ENCODE results near the gene OSBPL9.

OSBPL9 gene

GRCh38 chr1:51716746-51717145, 99.9 kb downstream of the OSBPL9 start:
- DNase-seq (ENCODE audit: low read depth), result no peak
- TF ChIP-seq CTCF (IDR thresholded peaks at IDR 0.05; ENCODE audit: control insufficient read depth, insufficient read depth, low read depth, low read length, missing control alignments), result no peak
- no peak overlapping the region for H3K4me3 ChIP-seq (ENCODE audit: control insufficient read depth, low read depth, low read length)

- no peak for DNase-seq (ENCODE audit: low read depth)
- no peak overlapping the region for H3K4me3 ChIP-seq (ENCODE audit: control insufficient read depth, low read depth, low read length)
- TF ChIP-seq CTCF (IDR thresholded peaks at IDR 0.05; ENCODE audit: control insufficient read depth, insufficient read depth, low read depth, low read length, missing control alignments), result no peak
Measured at GRCh38 chr1:51717842-51718241, 101.0 kb downstream of the OSBPL9 start.

GRCh38 chr1:51719146-51719545, 102.3 kb downstream of the OSBPL9 start:
- H3K4me3 ChIP-seq (ENCODE audit: control insufficient read depth, low read depth, low read length), result no peak overlapping the region
- no peak for TF ChIP-seq CTCF (IDR thresholded peaks at IDR 0.05; ENCODE audit: control insufficient read depth, insufficient read depth, low read depth, low read length, missing control alignments)
- DNase-seq (ENCODE audit: low read depth), result no peak

GRCh38 chr1:51724797-51725196, 107.9 kb downstream of the OSBPL9 start:
- TF ChIP-seq CTCF (IDR thresholded peaks at IDR 0.05; ENCODE audit: control insufficient read depth, insufficient read depth, low read depth, low read length, missing control alignments), result no peak
- DNase-seq (ENCODE audit: low read depth), result no peak
- no peak overlapping the region for H3K4me3 ChIP-seq (ENCODE audit: control insufficient read depth, low read depth, low read length)

GRCh38 chr1:51726051-51726450, 109.2 kb downstream of the OSBPL9 start:
- no peak overlapping the region for H3K4me3 ChIP-seq (ENCODE audit: control insufficient read depth, low read depth, low read length)
- TF ChIP-seq CTCF (IDR thresholded peaks at IDR 0.05; ENCODE audit: control insufficient read depth, insufficient read depth, low read depth, low read length, missing control alignments), result no peak
- no peak for DNase-seq (ENCODE audit: low read depth)

- no peak for DNase-seq (ENCODE audit: low read depth)
- no peak overlapping the region for H3K4me3 ChIP-seq (ENCODE audit: control insufficient read depth, low read depth, low read length)
- TF ChIP-seq CTCF (IDR thresholded peaks at IDR 0.05; ENCODE audit: control insufficient read depth, insufficient read depth, low read depth, low read length, missing control alignments), result no peak
Measured at GRCh38 chr1:51726544-51727225, 109.8 kb downstream of the OSBPL9 start.
